H1 (cell line): ENCODE measurements around the gene SLC7A6OS. TPM values are rescaled to one million over a fixed set of nuclear protein-coding genes. Genes with fewer than 3 reads are reported as not detected.

Experiments
- RXRA ChIP-seq: IDR thresholded peaks from 2 replicates; pipeline ENCODE4 v1.6.1; 2011; ENCODE audit warnings: low read depth, mild to moderate bottlenecking, low read length, moderate library complexity; ENCODE audit not compliant: insufficient read depth
- polyA plus RNA-seq, 7 experiments: library from polyadenylated mRNA; depleted of rRNA in 3 of 7; stranded (reverse) in 5 of 7; unstranded in 2 of 7; fragments of >200 nt in 5 of 7; fragments of 200-250 nt in 2 of 7; gene quantifications; 1 replicate in 5 of 7; 2 replicates in 1 of 7; 4 replicates in 1 of 7; pipeline versions ENCODE4 v1.2.1 to v1.2.3, GENCODE V29; 2011 to 2013; ENCODE audit warnings: missing spikeins in 2 of 7, mixed read lengths in 2 of 7
- total RNA-seq: library from RNA; stranded (reverse); fragmentation: NEBNext Ultra II Directional; extraction: Animal tissue kit (Norgen Biotek cat#: 25700); gene quantifications from 2 replicates; pipeline ENCODE4 v1.2.1, GENCODE V29; 2021

The SLC7A6OS gene
- total and polyA plus RNA-seq, 2 of the 8 experiments (the other 6 are each of a cell fraction or from before 2014, with no cell fraction given), result 7.3 to 21.3 TPM

- no peak for TF ChIP-seq RXRA
Observed at GRCh38 chr16:68263559-68264127, 47.1 kb downstream of the SLC7A6OS start (continued).
